NCI-H2196 (cell line): Measurements from ENCODE around the gene DYNC1I2.

Source experiments
- DNase-seq: peaks from one replicate; lab custom pipeline; 2025; ENCODE audit not compliant: unreplicated experiment; lab: John Stamatoyannopoulos, UW

DYNC1I2 gene

GRCh38 chr2:171687287-171688128, at the start of gene DYNC1I2:
Gene DYNC1I2 (plus strand): TSS chr2:171687469. CDS start chr2:171690156, 2,687 bp downstream.
- peak; percentile 90 for DNase-seq

- DNase-seq: no peak
Measured at GRCh38 chr2:171651667-171652415, 35.4 kb upstream of the DYNC1I2 start.

GRCh38 chr2:171652416-171652785, 34.9 kb upstream of the DYNC1I2 start:
- no peak for DNase-seq

- DNase-seq: no peak
Measured at GRCh38 chr2:171655586-171655985, 31.7 kb upstream of the DYNC1I2 start.

GRCh38 chr2:171667041-171667440, 20.2 kb upstream of the DYNC1I2 start:
- no peak for DNase-seq

GRCh38 chr2:171668183-171668582, 19.1 kb upstream of the DYNC1I2 start:
- DNase-seq: no peak

- DNase-seq: no peak
Measured at GRCh38 chr2:171669121-171669520, 18.1 kb upstream of the DYNC1I2 start.

GRCh38 chr2:171670655-171671054, 16.6 kb upstream of the DYNC1I2 start:
- DNase-seq: no peak

GRCh38 chr2:171671867-171672266, 15.4 kb upstream of the DYNC1I2 start:
- DNase-seq: no peak

GRCh38 chr2:171673905-171674304, 13.4 kb upstream of the DYNC1I2 start:
- no peak for DNase-seq

GRCh38 chr2:171675810-171676345, 11.4 kb upstream of the DYNC1I2 start:
- DNase-seq: no peak

GRCh38 chr2:171678619-171679018, 8.7 kb upstream of the DYNC1I2 start:
- DNase-seq: no peak

GRCh38 chr2:171688129-171688465, 828 bp downstream of the DYNC1I2 start:
- DNase-seq: no peak

- DNase-seq: no peak
Measured at GRCh38 chr2:171692331-171692730, 5.1 kb downstream of the DYNC1I2 start.

GRCh38 chr2:171702781-171703556, 15.7 kb downstream of the DYNC1I2 start:
- DNase-seq: no peak

GRCh38 chr2:171703574-171704347, 16.5 kb downstream of the DYNC1I2 start:
- DNase-seq: peak; percentile 16

GRCh38 chr2:171706152-171706803, 19.0 kb downstream of the DYNC1I2 start:
- peak; percentile 36 for DNase-seq

GRCh38 chr2:171707752-171708151, 20.5 kb downstream of the DYNC1I2 start:
- DNase-seq: no peak

GRCh38 chr2:171709011-171709685, 21.9 kb downstream of the DYNC1I2 start:
- DNase-seq: no peak
